ENCODE results near the gene DGKH.

- no peak for TF ChIP-seq CTCF (IDR thresholded peaks at IDR 0.05)
- no peak for TF ChIP-seq POLR2AphosphoS5 (IDR thresholded peaks at IDR 0.05; ENCODE audit: low read depth, low read length)
- TF ChIP-seq, protein P1, sequence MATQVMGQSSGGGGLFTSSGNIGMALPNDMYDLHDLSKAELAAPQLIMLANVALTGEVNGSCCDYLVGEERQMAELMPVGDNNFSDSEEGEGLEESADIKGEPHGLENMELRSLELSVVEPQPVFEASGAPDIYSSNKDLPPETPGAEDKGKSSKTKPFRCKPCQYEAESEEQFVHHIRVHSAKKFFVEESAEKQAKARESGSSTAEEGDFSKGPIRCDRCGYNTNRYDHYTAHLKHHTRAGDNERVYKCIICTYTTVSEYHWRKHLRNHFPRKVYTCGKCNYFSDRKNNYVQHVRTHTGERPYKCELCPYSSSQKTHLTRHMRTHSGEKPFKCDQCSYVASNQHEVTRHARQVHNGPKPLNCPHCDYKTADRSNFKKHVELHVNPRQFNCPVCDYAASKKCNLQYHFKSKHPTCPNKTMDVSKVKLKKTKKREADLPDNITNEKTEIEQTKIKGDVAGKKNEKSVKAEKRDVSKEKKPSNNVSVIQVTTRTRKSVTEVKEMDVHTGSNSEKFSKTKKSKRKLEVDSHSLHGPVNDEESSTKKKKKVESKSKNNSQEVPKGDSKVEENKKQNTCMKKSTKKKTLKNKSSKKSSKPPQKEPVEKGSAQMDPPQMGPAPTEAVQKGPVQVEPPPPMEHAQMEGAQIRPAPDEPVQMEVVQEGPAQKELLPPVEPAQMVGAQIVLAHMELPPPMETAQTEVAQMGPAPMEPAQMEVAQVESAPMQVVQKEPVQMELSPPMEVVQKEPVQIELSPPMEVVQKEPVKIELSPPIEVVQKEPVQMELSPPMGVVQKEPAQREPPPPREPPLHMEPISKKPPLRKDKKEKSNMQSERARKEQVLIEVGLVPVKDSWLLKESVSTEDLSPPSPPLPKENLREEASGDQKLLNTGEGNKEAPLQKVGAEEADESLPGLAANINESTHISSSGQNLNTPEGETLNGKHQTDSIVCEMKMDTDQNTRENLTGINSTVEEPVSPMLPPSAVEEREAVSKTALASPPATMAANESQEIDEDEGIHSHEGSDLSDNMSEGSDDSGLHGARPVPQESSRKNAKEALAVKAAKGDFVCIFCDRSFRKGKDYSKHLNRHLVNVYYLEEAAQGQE (IDR thresholded peaks at IDR 0.05; ENCODE audit: insufficient read depth in 1 of 2, low read depth in 2 of 2, low read length in 1 of 2): no peak
- no peak for TF ChIP-seq SIN3A (IDR thresholded peaks at IDR 0.05; ENCODE audit: borderline replicate concordance, insufficient read depth, low read depth, low read length)
Observed at GRCh38 chr13:42127047-42127446, 78.6 kb downstream of the DGKH start.
